HL-60/S4 treated with phorbol 12-myristate 13-acetate at 8.2 ng/mL for 4 days and 3 days (cell line): ENCODE data around the gene FRAT1.
"Not testable (repeated sequence)": the region's sequence is repeated elsewhere in the genome, so short reads cannot be mapped to it uniquely, and the experiment has no call there.

Experiments
- in situ Hi-C: fragments of 300-500 bp; cut with MboI; formaldehyde crosslinking; loops from 2 replicates; pipeline ENCODE4 v1.15.0; 2022; ENCODE audit warnings: low sequenced_read_pairs

FRAT1 gene

DNA sequence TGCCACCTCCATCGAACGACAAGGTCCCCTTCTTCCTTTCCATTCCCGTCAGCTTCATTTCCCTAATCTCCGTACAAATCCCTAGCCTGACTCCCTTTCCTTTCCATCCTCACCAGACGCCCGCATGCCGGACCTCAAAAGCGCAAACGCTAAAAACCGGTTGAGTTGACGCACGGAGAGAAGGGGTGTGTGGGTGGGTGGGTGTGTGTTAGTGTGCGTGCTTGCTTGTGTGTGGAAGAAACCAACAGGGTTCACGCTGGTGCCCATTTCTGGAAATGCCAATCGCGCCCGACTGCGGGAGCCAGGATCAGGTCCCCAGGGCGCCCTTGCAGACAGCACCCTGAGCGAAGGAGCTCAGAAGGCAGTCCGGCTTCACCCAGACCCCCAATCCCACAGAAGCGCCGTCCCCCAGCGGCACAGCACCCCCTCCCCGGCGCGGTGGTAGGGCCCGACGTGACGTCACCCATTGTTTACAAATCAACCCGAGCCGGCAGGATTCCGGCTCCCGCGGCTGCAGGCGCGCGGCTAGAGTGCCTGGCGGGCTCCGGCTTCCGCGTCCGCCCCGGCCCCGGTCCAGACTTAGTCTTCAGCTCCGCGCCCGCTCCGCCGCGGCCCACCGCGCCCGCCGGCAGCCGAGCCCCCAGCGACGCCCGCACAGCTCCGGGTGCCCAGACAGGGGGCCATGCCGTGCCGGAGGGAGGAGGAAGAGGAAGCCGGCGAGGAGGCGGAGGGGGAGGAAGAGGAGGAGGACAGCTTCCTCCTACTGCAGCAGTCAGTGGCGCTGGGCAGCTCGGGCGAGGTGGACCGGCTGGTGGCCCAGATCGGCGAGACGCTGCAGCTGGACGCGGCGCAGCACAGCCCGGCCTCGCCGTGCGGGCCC lies at the start of gene FRAT1:
Gene FRAT1, plus strand, starts transcription at position 500 of the 880 bp plus-strand sequence. Its CDS starts 183 bp downstream, at position 683.
- in situ Hi-C loops: no loop called here

- in situ Hi-C loops: no loop called here
Measured at GRCh38 chr10:97270523-97271154, 48.4 kb upstream of the FRAT1 start.

DNA sequence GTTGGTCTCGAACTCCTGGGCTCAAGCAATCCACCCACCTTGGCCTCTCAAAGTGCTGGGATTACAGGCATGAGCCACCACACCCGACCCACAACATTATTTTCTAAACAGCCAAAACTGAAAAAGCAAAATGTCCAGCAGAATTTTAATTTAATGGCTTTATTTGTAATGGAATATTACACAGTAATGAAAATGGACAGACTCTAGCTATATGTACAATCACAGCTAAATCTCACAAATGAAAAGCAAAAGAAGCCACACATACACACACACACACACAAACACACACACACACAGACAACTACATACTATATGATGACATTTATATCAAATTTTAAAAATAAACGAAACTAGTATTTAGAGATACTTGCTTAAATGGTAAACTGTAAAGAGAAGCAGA lies 45.4 kb upstream of the FRAT1 start:
- in situ Hi-C loops: no loop called here

GRCh38 chr10:97274828-97275227 lies 44.2 kb upstream of the FRAT1 start:
- in situ Hi-C loops: no loop called here

- in situ Hi-C loops: no loop called here
Measured at GRCh38 chr10:97277551-97277950, 41.5 kb upstream of the FRAT1 start.

- in situ Hi-C loops: no loop called here
Measured at GRCh38 chr10:97278491-97278989, 40.5 kb upstream of the FRAT1 start.

DNA sequence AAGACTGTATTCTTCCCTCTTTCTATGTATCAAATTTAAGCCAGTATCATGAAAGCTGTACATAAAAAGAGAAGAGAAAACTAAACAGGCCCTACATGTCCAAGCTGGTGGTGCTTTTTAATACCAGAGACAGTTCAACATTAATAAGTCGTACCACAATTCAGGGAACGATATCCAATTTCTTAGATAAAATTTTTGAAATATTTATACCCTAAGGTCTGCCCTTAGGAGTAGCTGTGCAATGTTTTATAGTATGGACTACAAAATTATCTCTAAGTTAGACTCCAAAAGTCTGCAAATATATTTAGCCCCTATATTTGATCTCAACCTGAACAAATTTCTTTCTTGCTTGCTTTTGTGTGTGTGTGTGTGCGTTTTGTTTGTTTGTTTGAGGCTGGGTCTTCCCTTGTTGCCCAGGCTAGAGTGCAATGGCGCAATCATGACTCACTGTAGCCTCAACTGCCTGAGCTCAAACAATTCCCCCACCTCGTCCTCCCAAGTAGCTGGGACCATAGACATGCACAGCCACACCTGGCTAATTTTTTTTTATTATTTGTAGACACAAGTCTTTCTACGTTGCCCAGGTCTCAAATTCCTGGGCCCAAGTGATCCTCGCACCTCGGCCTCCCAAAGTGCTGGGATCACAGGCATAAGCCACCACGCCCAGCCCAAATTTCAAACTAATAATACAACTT lies 39.8 kb upstream of the FRAT1 start:
- in situ Hi-C loops: no loop called here

GRCh38 chr10:97280783-97281182 lies 38.3 kb upstream of the FRAT1 start:
- in situ Hi-C loops: no loop called here

GRCh38 chr10:97290076-97290475 lies 29.0 kb upstream of the FRAT1 start:
- in situ Hi-C loops: not testable (repeated sequence)

DNA sequence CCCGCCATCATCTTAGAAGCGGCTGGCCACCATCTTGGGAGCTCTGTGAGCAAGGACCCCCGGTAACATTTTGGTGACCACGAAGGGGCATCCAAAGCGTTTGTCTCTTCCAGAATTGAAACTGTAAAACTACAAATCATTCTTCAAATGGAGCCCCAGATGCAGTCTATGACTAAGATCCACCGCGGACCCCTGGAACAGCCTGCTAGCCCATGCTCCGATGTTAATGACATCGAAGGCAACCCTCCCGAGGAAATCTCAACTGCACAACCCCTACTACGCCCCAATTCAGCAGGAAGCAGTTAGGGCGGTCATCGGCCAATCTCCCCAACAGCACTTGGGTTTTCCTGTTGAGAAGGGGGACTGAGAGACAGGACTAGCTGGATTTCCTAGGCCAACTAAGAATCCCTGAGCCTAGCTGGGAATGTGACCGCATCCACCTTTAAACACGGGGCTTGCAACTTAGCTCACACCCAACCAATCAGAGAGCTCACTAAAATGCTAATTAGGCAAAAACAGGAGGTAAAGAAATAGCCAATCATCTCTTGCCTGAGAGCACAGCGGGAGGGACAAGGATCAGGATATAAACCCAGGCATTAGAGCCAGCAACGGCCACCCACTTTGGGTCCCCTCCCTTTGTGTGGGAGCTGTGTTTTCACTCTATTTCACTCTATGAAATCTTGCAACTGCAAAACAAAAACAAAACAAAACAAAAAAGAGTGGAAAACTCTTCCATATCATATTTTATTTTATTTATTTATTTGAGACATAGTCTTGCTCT lies 28.3 kb upstream of the FRAT1 start:
- in situ Hi-C loops: not testable (repeated sequence)

GRCh38 chr10:97291357-97292096 lies 27.5 kb upstream of the FRAT1 start:
- in situ Hi-C loops: no loop called here

DNA sequence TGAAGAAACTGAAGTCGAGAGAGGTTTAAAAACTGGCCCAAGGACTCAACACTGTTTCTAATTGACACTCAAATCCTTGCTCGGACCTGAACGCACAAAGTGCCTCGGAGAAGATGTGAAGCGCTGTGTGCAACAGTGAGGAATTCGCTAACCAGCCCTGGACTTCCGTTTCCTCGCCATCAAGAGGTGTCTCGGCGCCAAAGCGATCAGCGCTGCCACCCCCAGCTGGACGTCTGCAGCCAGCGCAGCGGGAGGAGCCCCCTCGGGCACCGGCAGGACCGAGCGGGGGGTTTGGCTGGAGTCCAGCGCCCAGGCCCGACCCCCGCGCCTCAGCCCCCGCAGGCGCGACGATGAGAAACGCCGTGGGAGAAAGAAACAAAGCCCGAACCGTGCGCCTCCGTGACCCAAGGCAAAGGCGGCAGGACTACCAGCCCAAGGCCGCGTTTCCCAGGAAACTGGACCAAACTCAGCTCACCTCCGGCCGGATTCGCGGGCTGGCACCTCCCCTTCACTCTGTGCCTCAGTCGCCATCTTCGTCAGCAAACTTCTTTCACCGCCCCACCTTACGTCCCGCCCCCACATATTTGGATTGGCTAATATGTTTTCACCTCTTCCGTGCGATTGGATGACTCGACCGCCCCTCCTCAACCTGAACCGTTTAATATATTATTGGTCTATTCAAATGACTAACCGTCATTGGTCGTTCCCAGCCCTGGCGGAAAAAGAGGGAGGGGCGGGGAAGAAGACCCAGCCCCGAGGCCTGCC lies 26.8 kb upstream of the FRAT1 start, which contains the start of gene ARHGAP19:
Gene ARHGAP19, minus strand, starts transcription at position 541 of the 765 bp plus-strand sequence. Its CDS starts 10 bp downstream, at position 531.
- in situ Hi-C loops: no loop called here

- in situ Hi-C loops: no loop called here
Measured at GRCh38 chr10:97292862-97293198, 26.2 kb upstream of the FRAT1 start.

- in situ Hi-C loops: no loop called here
Measured at GRCh38 chr10:97297556-97298222, 21.4 kb upstream of the FRAT1 start.

DNA sequence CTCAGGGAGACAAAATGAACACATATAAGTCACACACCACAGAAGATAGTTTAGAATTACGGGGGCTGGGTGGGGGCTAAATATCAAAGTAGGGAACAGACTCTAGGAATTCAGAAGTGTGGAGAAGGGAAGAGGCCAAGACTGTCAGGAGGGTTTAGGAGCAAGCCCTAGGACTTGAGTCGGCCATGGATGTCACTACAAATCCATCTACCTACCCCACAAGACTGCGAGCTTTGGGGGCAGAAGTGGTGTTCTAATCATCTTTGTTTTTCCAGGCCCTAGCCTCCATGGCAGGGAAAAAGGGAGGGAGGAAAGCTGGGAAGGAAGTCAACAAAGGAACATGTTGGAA lies 20.9 kb upstream of the FRAT1 start:
- in situ Hi-C loops: no loop called here

- in situ Hi-C loops: no loop called here
Measured at GRCh38 chr10:97300980-97301379, 18.1 kb upstream of the FRAT1 start.

GRCh38 chr10:97302088-97302791 lies 16.8 kb upstream of the FRAT1 start:
- in situ Hi-C loops: no loop called here

DNA sequence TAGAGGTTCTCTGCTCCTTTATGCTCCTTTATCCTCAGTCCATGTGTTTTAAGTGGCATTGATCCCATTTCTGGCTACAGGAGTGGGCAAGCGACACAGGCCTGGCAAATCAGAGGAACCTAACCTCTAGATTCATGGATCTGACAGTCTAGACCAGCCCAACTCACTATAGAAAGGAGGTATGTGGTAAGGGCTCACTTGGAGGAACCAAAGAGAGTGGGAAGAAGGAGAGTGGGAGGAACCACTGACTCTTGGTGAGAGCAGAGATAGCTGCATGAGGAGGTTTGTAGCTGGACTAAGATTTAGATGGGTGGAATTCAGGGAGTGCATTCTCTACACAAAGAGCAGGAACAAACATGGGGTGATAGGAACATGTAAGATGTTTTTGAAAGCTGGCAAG lies 11.6 kb upstream of the FRAT1 start:
- in situ Hi-C loops: no loop called here
